HG02623 (cell line): ENCODE data around the gene APMAP.
"Not testable (repeated sequence)": the region's sequence is repeated elsewhere in the genome, so short reads cannot be mapped to it uniquely, and the experiment has no call there.

Source experiments
- ATAC-seq: cut with Tn5 transposase; IDR thresholded peaks from one replicate; pipeline ENCODE4 v1.9.1; 2021; ENCODE audit warnings: moderate library complexity; ENCODE audit not compliant: unreplicated experiment

APMAP gene

GRCh38 chr20:25008388-25009217 is 16.1 kb upstream of the APMAP start:
- no peak for ATAC-seq

GRCh38 chr20:25007491-25008305 is 15.1 kb upstream of the APMAP start:
- ATAC-seq: no peak

GRCh38 chr20:25006431-25007167 is 14.0 kb upstream of the APMAP start:
- no peak for ATAC-seq

- no peak for ATAC-seq
Measured at GRCh38 chr20:25005661-25006060, 13.1 kb upstream of the APMAP start.

- ATAC-seq: no peak
Measured at GRCh38 chr20:25005220-25005619, 12.7 kb upstream of the APMAP start.

- no peak for ATAC-seq
Measured at GRCh38 chr20:25003002-25003401, 10.5 kb upstream of the APMAP start.

GRCh38 chr20:25001323-25001722 is 8.8 kb upstream of the APMAP start:
- not testable (repeated sequence) for ATAC-seq

- no peak for ATAC-seq
Measured at GRCh38 chr20:25000268-25000801, 7.8 kb upstream of the APMAP start.

- no peak for ATAC-seq
Measured at GRCh38 chr20:24999568-24999967, 7.0 kb upstream of the APMAP start.

GRCh38 chr20:24998631-24999445 is 6.3 kb upstream of the APMAP start:
- ATAC-seq: no peak

- ATAC-seq: no peak
Measured at GRCh38 chr20:24998121-24998520, 5.6 kb upstream of the APMAP start.

GRCh38 chr20:24996449-24997377 is 4.2 kb upstream of the APMAP start:
- ATAC-seq: no peak

GRCh38 chr20:24995741-24996448 is 3.3 kb upstream of the APMAP start:
- no peak for ATAC-seq

- ATAC-seq: no peak
Measured at GRCh38 chr20:24994470-24995368, 2.2 kb upstream of the APMAP start.

- no peak for ATAC-seq
Measured at GRCh38 chr20:24994186-24994465, 1.6 kb upstream of the APMAP start.

- no peak for ATAC-seq
Measured at GRCh38 chr20:24993337-24994185, 1.0 kb upstream of the APMAP start.
